ENCODE data around the gene ELP1. TPM values are rescaled to one million over a fixed set of nuclear protein-coding genes. Genes with fewer than 3 reads are reported as not detected.

Gene ELP1
- total and polyA plus RNA-seq, 2 of the 4 experiments (the other 2 are of a cell fraction): 20.0 to 43.2 TPM

DNA sequence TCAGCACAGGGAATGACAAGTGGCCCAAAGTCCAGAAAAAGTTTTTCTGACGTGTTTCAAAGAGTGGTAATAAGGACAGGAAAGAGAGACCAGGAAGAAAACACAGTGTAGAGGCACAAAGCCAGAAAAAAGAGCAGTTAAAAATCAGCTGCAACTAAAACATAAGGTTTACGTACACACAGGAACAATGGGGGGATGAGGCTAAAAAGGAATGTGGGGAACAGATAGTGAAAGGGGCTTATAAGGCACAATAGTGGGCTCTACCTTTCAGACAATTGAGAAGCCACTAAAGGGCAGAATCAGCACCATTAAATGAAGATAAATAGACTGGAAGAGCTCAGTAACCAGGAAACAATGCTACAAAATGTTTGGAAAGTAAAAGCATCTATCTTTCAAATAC, 5.5 kb downstream of the ELP1 start:
- H2BK20ac ChIP-seq (ENCODE audit: low read depth, low read length): no peak overlapping the region
- H2AK9ac ChIP-seq (replicated peaks; ENCODE audit: low read depth, low read length, poor library complexity): no peak overlapping the region
- no peak overlapping the region for H2AK5ac ChIP-seq (ENCODE audit: low read depth, low read length)
- ChIA-PET CTCF (no interaction called here), POLR2A (ENCODE audit: unreplicated experiment) (no interaction called here)
- H3K4me3 ChIP-seq (ENCODE audit: insufficient read depth, low read depth, low read length): no peak overlapping the region
- no peak overlapping the region for H4K91ac ChIP-seq (ENCODE audit: insufficient read depth, low read depth, low read length)
- no peaks in the 10 kb centered on the region; the same call in 1 of the 2 replicates for H3K4me1 ChIP-seq (ENCODE audit: control insufficient read depth, insufficient read depth, low read length)
- H4K20me1 ChIP-seq (ENCODE audit: insufficient read depth, low read length): no peaks in the 10 kb centered on the region; the same call in 1 of the 2 replicates
- BruUV-seq (replicated peaks): no TSS peak
- no peak overlapping the region for H3K23ac ChIP-seq (ENCODE audit: low read depth, low read length)
- no peak overlapping the region for H2AFZ ChIP-seq (replicated peaks; ENCODE audit: low read length, poor library complexity)
- no peak overlapping the region for H4K5ac ChIP-seq (ENCODE audit: low read depth, low read length)
- no peaks in the 10 kb centered on the region for H3K9me3 ChIP-seq (ENCODE audit: control insufficient read depth, insufficient read depth, low read length)
- ATAC-seq (ENCODE audit: low read depth) (no peak), DNase-seq (no peak)
- no peak overlapping the region for H3K4ac ChIP-seq (ENCODE audit: low read depth, low read length)
- H3K9me1 ChIP-seq (ENCODE audit: insufficient read depth, low read length): 0 out of 2 replicates have a peak, but pooled peaks cover 4% of the 10 kb centered on the region
- no peaks in the 10 kb centered on the region for H3K27me3 ChIP-seq (ENCODE audit: control insufficient read depth, insufficient read depth, low read length)
- H2BK5ac ChIP-seq (ENCODE audit: low read depth, low read length, poor library complexity, severe bottlenecking): no peak overlapping the region
- peaks cover 18% of the 10 kb centered on the region for H3K36me3 ChIP-seq (ENCODE audit: control insufficient read depth, insufficient read depth, low read length)
- TF ChIP-seq MAFK (IDR thresholded peaks at IDR 0.05; ENCODE audit: low read depth, low read length): no peak
- no peak for TF ChIP-seq POLR2A (IDR thresholded peaks at IDR 0.05; ENCODE audit: low read depth, low read length)
- 86% methylated on average over 1 of the region's 2 CpGs; no CpG with 5 or more reads in 1 of the 2 experiments for WGBS, 2 experiments (ENCODE audit: extremely low coverage in 2 of 2, insufficient read length in 1 of 2)
- in situ Hi-C loops (cut with MboI; ENCODE audit: low sequenced_read_pairs) (no loop called here), dilution Hi-C loops (cut with HindIII; ENCODE audit: low sequenced_read_pairs, unreplicated experiment) (no loop called here), intact Hi-C loops (cut with micrococcal nuclease) (no loop called here)
- H3K79me1 ChIP-seq (ENCODE audit: low read depth in 1 of 2, low read length in 2 of 2): peaks cover 11 to 24% of the 10 kb centered on the region in 2 experiments
- H3K14ac ChIP-seq (replicated peaks; ENCODE audit: low read depth, low read length): no peak overlapping the region
- no peak overlapping the region for H2BK15ac ChIP-seq (ENCODE audit: low read depth, low read length)
- H2BK120ac ChIP-seq (ENCODE audit: low read depth, low read length): no peak overlapping the region
- no peak overlapping the region for H3K56ac ChIP-seq (ENCODE audit: extremely low read depth, insufficient read depth, low read length)
- no peak overlapping the region for H4K8ac ChIP-seq (ENCODE audit: low read depth in 2 of 2, low read length in 2 of 2)
- no peak overlapping the region for H3K4me2 ChIP-seq (ENCODE audit: low read depth, low read length)
- no peak overlapping the region for H3K18ac ChIP-seq (ENCODE audit: low read depth, low read length)
- H3K9ac ChIP-seq (ENCODE audit: low read depth, low read length): no peak overlapping the region
- H3K27ac ChIP-seq (ENCODE audit: insufficient read depth, low read length): no peak overlapping the region
